ENCODE data around the gene CD247. TPM values are rescaled to one million over a fixed set of nuclear protein-coding genes. Genes with fewer than 3 reads are reported as not detected.

The CD247 gene
- total and polyA plus RNA-seq, 2 experiments from 2014 or later: not detected

GRCh38 chr1:167408355-167408754 lies 110.0 kb downstream of the CD247 start:
- Histone ChIP-seq H3K36me3 (replicated peaks; ENCODE audit: insufficient read depth, low read depth) (no peaks in the 10 kb centered on the region), H4K20me1 (ENCODE audit: insufficient read depth, poor library complexity, severe bottlenecking) (no peaks in the 10 kb centered on the region), H3K27me3 (no peaks in the 10 kb centered on the region), H3K9me2 (replicated peaks; ENCODE audit: insufficient read depth) (no peaks in the 10 kb centered on the region), H3K4me3 (no peak overlapping the region), H3K9me3 (ENCODE audit: low read depth) (no peaks in the 10 kb centered on the region), H3K79me2 (no peaks in the 10 kb centered on the region), H3K4me2 (no peak overlapping the region), H2AFZ (no peak overlapping the region), H3K27ac (no peak overlapping the region), H3K4me1 (ENCODE audit: insufficient read depth) (no peaks in the 10 kb centered on the region)
- 77% methylated on average over 1 of the region's 1 CpG for WGBS (ENCODE audit: low lambda C conversion rate, missing lambda C conversion rate)
- no peak for DNase-seq (ENCODE audit: low spot score)
- no peak for TF ChIP-seq EZH2 (IDR thresholded peaks at IDR 0.05; ENCODE audit: borderline replicate concordance)
- peak; percentile 18 for TF ChIP-seq EZH2phosphoT487 (IDR thresholded peaks at IDR 0.05; ENCODE audit: low read depth, severe bottlenecking, unreplicated experiment)

DNA sequence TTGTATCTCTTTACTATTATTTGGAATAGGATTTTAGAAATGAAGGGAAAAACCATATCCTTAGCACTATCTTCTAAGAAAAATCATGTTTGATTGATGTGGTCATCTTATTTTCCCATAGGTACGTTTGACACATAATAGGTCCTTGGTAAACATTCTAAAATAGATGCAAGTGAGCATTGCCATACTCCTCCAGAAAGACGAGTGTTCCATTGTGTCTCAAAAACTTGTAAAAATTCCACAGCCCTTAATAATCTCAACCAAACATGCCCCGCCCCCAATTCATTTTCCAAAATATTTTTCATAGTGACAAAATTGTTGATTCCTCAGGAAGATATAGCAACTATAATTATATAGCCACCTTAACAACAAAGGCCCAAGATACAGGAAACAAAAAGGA lies 113.4 kb downstream of the CD247 start:
- no peaks in the 10 kb centered on the region for H4K20me1 ChIP-seq (ENCODE audit: insufficient read depth, poor library complexity, severe bottlenecking)
- H3K4me3 ChIP-seq: no peak overlapping the region
- no peaks in the 10 kb centered on the region for H3K79me2 ChIP-seq
- H3K27ac ChIP-seq: no peak overlapping the region
- H3K36me3 ChIP-seq (replicated peaks; ENCODE audit: insufficient read depth, low read depth): no peaks in the 10 kb centered on the region
- H3K9me2 ChIP-seq (replicated peaks; ENCODE audit: insufficient read depth): no peaks in the 10 kb centered on the region
- TF ChIP-seq EZH2phosphoT487 (IDR thresholded peaks at IDR 0.05; ENCODE audit: low read depth, severe bottlenecking, unreplicated experiment) (no peak), EZH2 (IDR thresholded peaks at IDR 0.05; ENCODE audit: borderline replicate concordance) (no peak)
- TF ChIP-seq, protein P1, sequence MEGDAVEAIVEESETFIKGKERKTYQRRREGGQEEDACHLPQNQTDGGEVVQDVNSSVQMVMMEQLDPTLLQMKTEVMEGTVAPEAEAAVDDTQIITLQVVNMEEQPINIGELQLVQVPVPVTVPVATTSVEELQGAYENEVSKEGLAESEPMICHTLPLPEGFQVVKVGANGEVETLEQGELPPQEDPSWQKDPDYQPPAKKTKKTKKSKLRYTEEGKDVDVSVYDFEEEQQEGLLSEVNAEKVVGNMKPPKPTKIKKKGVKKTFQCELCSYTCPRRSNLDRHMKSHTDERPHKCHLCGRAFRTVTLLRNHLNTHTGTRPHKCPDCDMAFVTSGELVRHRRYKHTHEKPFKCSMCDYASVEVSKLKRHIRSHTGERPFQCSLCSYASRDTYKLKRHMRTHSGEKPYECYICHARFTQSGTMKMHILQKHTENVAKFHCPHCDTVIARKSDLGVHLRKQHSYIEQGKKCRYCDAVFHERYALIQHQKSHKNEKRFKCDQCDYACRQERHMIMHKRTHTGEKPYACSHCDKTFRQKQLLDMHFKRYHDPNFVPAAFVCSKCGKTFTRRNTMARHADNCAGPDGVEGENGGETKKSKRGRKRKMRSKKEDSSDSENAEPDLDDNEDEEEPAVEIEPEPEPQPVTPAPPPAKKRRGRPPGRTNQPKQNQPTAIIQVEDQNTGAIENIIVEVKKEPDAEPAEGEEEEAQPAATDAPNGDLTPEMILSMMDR (IDR thresholded peaks at IDR 0.05; ENCODE audit: poor library complexity): no peak
- 80% methylated on average over 3 of the region's 3 CpGs for WGBS (ENCODE audit: low lambda C conversion rate, missing lambda C conversion rate)
- H2AFZ ChIP-seq: no peak overlapping the region
- H3K4me2 ChIP-seq: no peak overlapping the region
- no peaks in the 10 kb centered on the region for H3K4me1 ChIP-seq (ENCODE audit: insufficient read depth)
- H3K9me3 ChIP-seq (ENCODE audit: low read depth): no peaks in the 10 kb centered on the region
- H3K27me3 ChIP-seq: no peaks in the 10 kb centered on the region
- no peak for DNase-seq (ENCODE audit: low spot score)

GRCh38 chr1:167404161-167404888 lies 114.0 kb downstream of the CD247 start:
- Histone ChIP-seq H4K20me1 (ENCODE audit: insufficient read depth, poor library complexity, severe bottlenecking) (no peaks in the 10 kb centered on the region), H2AFZ (no peak overlapping the region), H3K27me3 (no peaks in the 10 kb centered on the region), H3K4me2 (no peak overlapping the region), H3K9me3 (ENCODE audit: low read depth) (no peaks in the 10 kb centered on the region), H3K9me2 (replicated peaks; ENCODE audit: insufficient read depth) (no peaks in the 10 kb centered on the region), H3K36me3 (replicated peaks; ENCODE audit: insufficient read depth, low read depth) (no peaks in the 10 kb centered on the region), H3K4me3 (no peak overlapping the region), H3K4me1 (ENCODE audit: insufficient read depth) (no peaks in the 10 kb centered on the region), H3K27ac (no peak overlapping the region), H3K79me2 (no peaks in the 10 kb centered on the region)
- TF ChIP-seq EZH2 (IDR thresholded peaks at IDR 0.05; ENCODE audit: borderline replicate concordance) (no peak), EZH2phosphoT487 (IDR thresholded peaks at IDR 0.05; ENCODE audit: low read depth, severe bottlenecking, unreplicated experiment) (no peak)
- TF ChIP-seq, protein P1 (IDR thresholded peaks at IDR 0.05; ENCODE audit: poor library complexity): no peak
- no peak for DNase-seq (ENCODE audit: low spot score)
- WGBS (ENCODE audit: low lambda C conversion rate, missing lambda C conversion rate): 90% methylated on average over 4 of the region's 4 CpGs

DNA sequence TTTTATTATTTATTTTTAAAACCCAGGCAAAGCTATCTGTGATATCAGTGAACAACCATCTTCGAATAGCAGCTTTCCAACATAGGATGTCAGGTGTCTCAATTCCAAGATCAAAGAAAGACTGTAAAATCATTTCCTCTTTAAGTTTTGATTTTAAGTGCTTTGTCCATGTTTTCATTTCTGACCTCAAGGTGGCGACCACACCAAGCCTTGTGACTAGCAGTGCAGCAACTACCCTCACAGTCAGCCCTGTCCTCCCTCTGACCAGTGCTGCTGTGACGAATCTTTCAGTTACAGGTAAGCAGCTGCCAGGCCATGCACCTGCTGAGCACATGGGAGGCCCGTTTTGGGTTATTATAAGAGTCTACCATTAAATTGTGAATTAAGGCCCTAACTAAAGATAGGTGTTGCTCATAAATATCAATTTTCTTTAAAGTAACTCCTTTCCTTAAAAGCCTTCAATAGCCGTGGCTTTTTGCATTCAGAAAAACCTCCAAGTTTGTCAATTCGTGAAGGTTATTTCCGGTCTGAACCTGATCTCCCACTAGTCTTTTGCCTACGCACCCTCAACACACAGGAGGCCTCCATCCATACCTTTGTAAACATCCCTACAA lies 117.0 kb downstream of the CD247 start:
- DNase-seq (ENCODE audit: low spot score): peak; percentile 71
- Histone ChIP-seq H2AFZ (no peak overlapping the region), H3K79me2 (no peaks in the 10 kb centered on the region), H4K20me1 (ENCODE audit: insufficient read depth, poor library complexity, severe bottlenecking) (no peaks in the 10 kb centered on the region), H3K9me2 (replicated peaks; ENCODE audit: insufficient read depth) (no peaks in the 10 kb centered on the region), H3K4me2 (no peak overlapping the region), H3K4me3 (no peak overlapping the region), H3K4me1 (ENCODE audit: insufficient read depth) (no peaks in the 10 kb centered on the region), H3K27ac (no peak overlapping the region), H3K27me3 (no peaks in the 10 kb centered on the region), H3K9me3 (ENCODE audit: low read depth) (no peaks in the 10 kb centered on the region), H3K36me3 (replicated peaks; ENCODE audit: insufficient read depth, low read depth) (no peaks in the 10 kb centered on the region)
- TF ChIP-seq, protein P1 (IDR thresholded peaks at IDR 0.05; ENCODE audit: poor library complexity): peak; percentile 66
- TF ChIP-seq EZH2phosphoT487 (IDR thresholded peaks at IDR 0.05; ENCODE audit: low read depth, severe bottlenecking, unreplicated experiment): no peak
- 60% methylated on average over 8 of the region's 8 CpGs for WGBS (ENCODE audit: low lambda C conversion rate, missing lambda C conversion rate)
